GM10248 (cell line): ENCODE data around the gene STIMATE.

Experiments
- CTCF ChIA-PET: fragments of 300-600 bp; sonication (Branson Sonifier 250); formaldehyde crosslinking; extraction: SDS; loops from one replicate; lab custom pipeline; 2021; ENCODE audit warnings: antibody characterized with exemption; lab: Yijun Ruan, JAX
- POLR2A ChIA-PET: fragments of 350-650 bp; sonication (Branson Sonifier 250); formaldehyde crosslinking; extraction: SDS; loops from one replicate; lab custom pipeline; 2020; ENCODE audit warnings: antibody characterized with exemption; lab: Yijun Ruan, JAX
- DNase-seq: peaks from one replicate; pipeline ENCODE4 v3.0.0; 2012; ENCODE audit errors: extremely low spot score
- CTCF ChIP-seq: IDR thresholded peaks from 2 replicates; pipeline ENCODE4 v1.5.1; 2012; ENCODE audit warnings: mild to moderate bottlenecking, low read depth; ENCODE audit errors: extremely low read depth, missing control alignments, control extremely low read depth

The STIMATE gene

GRCh38 chr3:52795298-52795900, 101.9 kb downstream of the STIMATE start:
- POLR2A ChIA-PET, result no interaction called here
- DNase-seq, result no peak
- CTCF ChIA-PET, result interaction anchor here (1.3 to 1.6 kb wide), 2 partner anchors 21 to 28 kb away, joined by 3 read pairs; no protein-coding TSS in a partner anchor
- no peak for TF ChIP-seq CTCF

- ChIA-PET CTCF (interaction anchor here (1.1 to 1.6 kb wide), 3 partner anchors 20 to 28 kb away, joined by 3 read pairs; no protein-coding TSS in a partner anchor), POLR2A (no interaction called here)
- no peak for DNase-seq
- TF ChIP-seq CTCF, result no peak
These were observed 102.7 kb downstream of the STIMATE start, which contains the start of gene ITIH3 for GRCh38 chr3:52794612-52795099. Gene ITIH3 (plus strand): TSS chr3:52794796. CDS start chr3:52794804, 8 bp downstream.

- POLR2A ChIA-PET, result no interaction called here
These were observed 103.4 kb downstream of the STIMATE start for GRCh38 chr3:52793702-52794611.

GRCh38 chr3:52792961-52793695, 104.2 kb downstream of the STIMATE start:
- ChIA-PET CTCF (interaction anchor here (0.8 to 2.2 kb wide), 5 partner anchors 10 to 54 kb away, joined by 3 to 7 read pairs (median 3); no protein-coding TSS in a partner anchor), POLR2A (interaction anchor here (0.5 kb wide), 1 partner anchor 72 kb away, joined by 4 read pairs; no protein-coding TSS in a partner anchor)
- DNase-seq, result no peak
- no peak for TF ChIP-seq CTCF

More at GRCh38 chr3:52793702-52794611, 103.4 kb downstream of the STIMATE start:
- no peak for DNase-seq
- TF ChIP-seq CTCF, result no peak
- CTCF ChIA-PET, result interaction anchor here (1.1 to 2.2 kb wide), 2 partner anchors 25 to 27 kb away, joined by 3 to 7 read pairs; no protein-coding TSS in a partner anchor

- CTCF ChIA-PET, result interaction anchor here (0.8 to 2.2 kb wide), 6 partner anchors 9 to 53 kb away, joined by 3 to 7 read pairs (median 4); no protein-coding TSS in a partner anchor
- POLR2A ChIA-PET, result no interaction called here
- no peak for TF ChIP-seq CTCF
- no peak for DNase-seq
These were observed 104.9 kb downstream of the STIMATE start for GRCh38 chr3:52792413-52792812.
